ENCODE measurements around the gene ST6GALNAC1. TPM values are rescaled to one million over a fixed set of nuclear protein-coding genes. Genes with fewer than 3 reads are reported as not detected.

ST6GALNAC1 gene
- total RNA-seq, 4 donors from 2014 or later, result 0.29 to 7.0 (median 1.1) TPM

GRCh38 chr17:76585649-76586593 lies 57.6 kb downstream of the ST6GALNAC1 start, which contains the start of gene ST6GALNAC2:
Gene ST6GALNAC2, minus strand, starts transcription at chr17:76585860. Its CDS starts 52 bp downstream, at chr17:76585808.
- Histone ChIP-seq H3K36me3 (no peaks in the 10 kb centered on the region), H3K4me3 (replicated peaks in 1 of 3) (peak within 1 kb of the TSS; percentile 24 to 66 (median 28)), H3K4me1 (peaks cover 20 to 23% of the 10 kb centered on the region in 2 donors), H3K27ac (peak within 1 kb of the TSS; percentile 80 to 86 (median 83)), H3K27me3 (no peaks in the 10 kb centered on the region), H3K9me3 (no peaks in the 10 kb centered on the region)
- peak; percentile 94 to 95 for DNase-seq
- intact Hi-C loops (cut with DNase I), result loop anchor here (5.0 kb wide), 1 partner anchor 64 kb away; no protein-coding TSS in a partner anchor
- WGBS, 2 donors, result 0 to 6% methylated on average over 7 to 12 of the region's 84 CpGs
- TF ChIP-seq CTCF (IDR thresholded peaks at IDR 0.05) (peak in 4 of 6 experiments; percentile 67 to 94 (median 78)), POLR2A (IDR thresholded peaks at IDR 0.05) (peak; percentile 3 to 92)

GRCh38 chr17:76585033-76585648 lies 58.4 kb downstream of the ST6GALNAC1 start:
- 1% methylated on average over 37 of the region's 62 CpGs; no CpG with 5 or more reads in 1 of the 2 donors for WGBS, 2 donors
- H3K27me3 ChIP-seq, result no peaks in the 10 kb centered on the region
- no peaks in the 10 kb centered on the region for H3K36me3 ChIP-seq
- TF ChIP-seq CTCF (IDR thresholded peaks at IDR 0.05), result no peak
- peak in 1 of 2 donors; percentile 35 for TF ChIP-seq POLR2A (IDR thresholded peaks at IDR 0.05)
- H3K27ac ChIP-seq, result peak overlapping the region; percentile 80 to 86 (median 83)
- H3K4me3 ChIP-seq (replicated peaks in 1 of 3), result peak overlapping the region; percentile 24 to 66 (median 28)
- intact Hi-C loops (cut with DNase I), result loop anchor here (5.0 kb wide), 1 partner anchor 63 kb away; no protein-coding TSS in a partner anchor
- peak; percentile 55 to 58 for DNase-seq
- no peaks in the 10 kb centered on the region for H3K9me3 ChIP-seq
- H3K4me1 ChIP-seq, result peaks cover 22 to 28% of the 10 kb centered on the region in 2 donors

GRCh38 chr17:76584427-76585032 lies 59.0 kb downstream of the ST6GALNAC1 start:
- Histone ChIP-seq H3K36me3 (no peaks in the 10 kb centered on the region), H3K9me3 (no peaks in the 10 kb centered on the region), H3K4me1 (peaks cover 22 to 28% of the 10 kb centered on the region in 2 donors), H3K4me3 (replicated peaks in 1 of 3) (peak overlapping the region in 2 of 3 donors; percentile 28 to 66), H3K27ac (peak overlapping the region; percentile 80 to 86 (median 83)), H3K27me3 (no peaks in the 10 kb centered on the region)
- 30 to 32% methylated on average over 15 to 16 of the region's 17 CpGs for WGBS, 2 donors
- TF ChIP-seq POLR2A (IDR thresholded peaks at IDR 0.05) (no peak), CTCF (IDR thresholded peaks at IDR 0.05) (no peak)
- intact Hi-C loops (cut with DNase I), result loop anchor here (5.0 kb wide), 1 partner anchor 62 kb away; no protein-coding TSS in a partner anchor
- DNase-seq, result peak; percentile 46 to 55

- 62 to 69% methylated on average over 3 of the region's 3 CpGs for WGBS, 2 donors
- Histone ChIP-seq H3K36me3 (no peaks in the 10 kb centered on the region), H3K27ac (no peak overlapping the region), H3K9me3 (no peaks in the 10 kb centered on the region), H3K27me3 (no peaks in the 10 kb centered on the region), H3K4me3 (replicated peaks in 1 of 3) (no peak overlapping the region), H3K4me1 (peaks cover 22 to 28% of the 10 kb centered on the region in 2 donors)
- intact Hi-C loops (cut with DNase I), result no loop called here
- no peak for TF ChIP-seq POLR2A (IDR thresholded peaks at IDR 0.05)
- no peak for TF ChIP-seq CTCF (IDR thresholded peaks at IDR 0.05)
- no peak for DNase-seq
Measured at GRCh38 chr17:76582660-76583059, 60.9 kb downstream of the ST6GALNAC1 start.

All from thyroid gland (tissue), 4 donors.